Measurements from ENCODE around the gene SPATA31E1.

The SPATA31E1 gene

DNA sequence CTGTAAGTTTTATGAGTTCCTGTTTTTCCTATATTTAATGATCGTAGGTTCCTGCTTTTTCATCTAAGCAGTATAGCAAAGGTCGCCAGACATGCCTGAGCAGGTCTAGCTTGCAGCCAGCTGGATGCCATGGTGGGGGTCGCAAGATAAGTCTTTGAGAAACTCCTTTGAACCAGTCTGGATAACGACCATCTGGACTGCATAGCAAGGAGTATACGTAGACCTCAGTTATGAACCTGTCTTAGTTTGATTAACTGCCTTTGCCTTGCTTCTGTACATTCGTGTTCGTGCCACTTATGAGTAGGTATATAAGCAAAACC is 8.4 kb upstream of the SPATA31E1 start:
- no peak for TF ChIP-seq CTCF (conservative IDR thresholded peaks at IDR 0.05; ENCODE audit: low read depth)
- POLR2A ChIA-PET (ENCODE audit: low non-redundant PET) = no interaction called here
- no peak for DNase-seq (ENCODE audit: low spot score)
- no peak overlapping the region for H3K27ac ChIP-seq
- CTCF ChIA-PET = interaction anchor here (0.7 to 1.7 kb wide), 2 partner anchors 62 to 1598 kb away, joined by 3 read pairs; no protein-coding TSS in a partner anchor

- H3K27ac ChIP-seq = no peak overlapping the region
- ChIA-PET POLR2A (ENCODE audit: low non-redundant PET) (no interaction called here), CTCF (no interaction called here)
- no peak for DNase-seq (ENCODE audit: low spot score)
- TF ChIP-seq CTCF (conservative IDR thresholded peaks at IDR 0.05; ENCODE audit: low read depth) = no peak
These were observed 7.6 kb upstream of the SPATA31E1 start for GRCh38 chr9:87875060-87875459.

DNA sequence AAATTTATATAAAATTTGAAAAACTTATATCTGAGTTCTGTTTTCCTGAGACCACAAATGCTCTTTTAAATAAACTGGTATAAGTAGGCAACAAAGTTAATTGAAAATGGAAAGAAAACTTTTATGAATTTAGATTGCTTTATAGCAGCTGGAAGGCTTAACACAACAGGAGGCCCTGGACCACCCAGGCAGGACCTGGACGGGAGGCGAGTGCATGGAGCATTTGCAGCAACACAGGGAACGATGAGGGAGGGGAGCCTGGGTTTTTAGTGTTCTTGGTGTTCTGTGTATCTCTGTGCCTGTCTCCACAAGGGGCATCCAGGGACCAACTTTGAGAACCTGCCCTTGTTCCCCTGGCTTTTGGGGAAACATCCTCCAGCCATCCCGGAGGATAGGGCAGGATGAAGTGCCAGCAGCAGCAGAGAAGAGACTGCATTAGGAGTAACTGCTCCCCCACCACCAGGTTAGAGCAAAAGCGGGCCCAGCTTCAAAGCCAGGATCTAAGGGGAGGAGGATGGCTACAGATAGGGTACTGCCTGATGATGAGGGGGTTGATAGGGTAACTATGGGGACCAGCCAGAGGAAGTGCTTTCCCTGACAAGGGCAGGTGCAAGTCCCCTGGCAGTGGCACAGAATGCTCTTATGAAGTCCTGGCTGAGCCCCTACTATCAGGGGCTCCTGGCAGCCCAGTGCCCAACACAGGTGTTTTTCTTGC is 6.7 kb upstream of the SPATA31E1 start:
- H3K27ac ChIP-seq = no peak overlapping the region
- TF ChIP-seq CTCF (conservative IDR thresholded peaks at IDR 0.05; ENCODE audit: low read depth) = no peak
- CTCF ChIA-PET = no interaction called here
- no peak for DNase-seq (ENCODE audit: low spot score)
- POLR2A ChIA-PET (ENCODE audit: low non-redundant PET) = no interaction called here

GRCh38 chr9:87876708-87877107 is 6.0 kb upstream of the SPATA31E1 start:
- TF ChIP-seq CTCF (conservative IDR thresholded peaks at IDR 0.05; ENCODE audit: low read depth) = no peak
- ChIA-PET POLR2A (ENCODE audit: low non-redundant PET) (no interaction called here), CTCF (no interaction called here)
- H3K27ac ChIP-seq = no peak overlapping the region
- DNase-seq (ENCODE audit: low spot score) = no peak

DNA sequence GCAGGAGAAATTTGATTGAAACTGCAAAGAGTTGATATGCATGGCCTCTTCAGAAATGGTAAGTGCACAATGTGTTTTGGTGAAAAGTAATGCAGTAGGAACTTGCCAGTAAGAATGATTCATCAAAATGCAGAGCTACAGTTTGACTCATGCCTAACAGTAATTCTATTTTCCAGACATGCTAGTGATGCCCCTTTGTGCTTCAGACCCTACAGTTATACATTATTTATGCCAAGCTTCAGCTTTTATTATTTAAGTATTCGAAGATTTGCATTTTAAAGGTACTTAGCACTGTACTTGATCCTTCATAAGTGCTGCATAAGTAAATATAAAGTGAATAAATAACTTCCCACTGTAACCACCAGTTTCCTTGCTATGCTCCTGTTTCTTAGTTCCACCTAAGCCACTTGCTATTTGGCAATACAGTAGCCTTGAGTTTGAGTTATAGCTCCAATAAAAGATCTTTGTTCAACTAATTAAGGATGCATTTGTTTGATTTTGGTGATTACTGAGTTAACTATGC is 3.6 kb upstream of the SPATA31E1 start:
- TF ChIP-seq CTCF (conservative IDR thresholded peaks at IDR 0.05; ENCODE audit: low read depth) = no peak
- no peak overlapping the region for H3K27ac ChIP-seq
- ChIA-PET POLR2A (ENCODE audit: low non-redundant PET) (no interaction called here), CTCF (interaction anchor here (0.6 kb wide), 1 partner anchor 13 kb away, joined by 3 read pairs; no protein-coding TSS in a partner anchor)
- peak; percentile 53 for DNase-seq (ENCODE audit: low spot score)

DNA sequence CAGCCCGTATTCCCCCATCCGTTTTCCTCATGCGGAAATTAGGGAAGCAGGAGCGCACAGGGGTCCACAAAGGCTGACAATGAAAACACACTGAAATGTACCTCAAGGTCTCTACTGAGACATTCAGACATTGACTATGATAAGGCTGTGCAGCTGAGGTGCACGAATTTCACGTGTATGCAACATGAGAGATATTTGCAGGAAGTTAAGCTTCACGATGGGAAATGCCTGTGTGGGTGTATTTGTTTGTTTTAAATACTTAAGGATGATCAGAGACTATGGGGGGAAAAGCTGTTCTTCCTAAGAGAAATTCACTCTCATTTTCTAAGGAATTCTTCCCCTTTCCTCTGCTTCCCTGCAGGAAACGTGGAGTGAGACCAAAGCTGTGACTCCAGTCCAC is 2.6 kb upstream of the SPATA31E1 start:
- TF ChIP-seq CTCF (conservative IDR thresholded peaks at IDR 0.05; ENCODE audit: low read depth) = no peak
- H3K27ac ChIP-seq = no peak overlapping the region
- CTCF ChIA-PET = interaction anchor here (0.6 kb wide), 2 partner anchors 48 to 740 kb away, joined by 3 read pairs; no protein-coding TSS in a partner anchor

More for the DNA sequence above, 2.6 kb upstream of the SPATA31E1 start:
- no peak for DNase-seq (ENCODE audit: low spot score)
- POLR2A ChIA-PET (ENCODE audit: low non-redundant PET) = no interaction called here

Data from RWPE1 (cell line).